CD4-positive, alpha-beta T cell treated with Interleukin-6 for 4 hours (primary cell): ENCODE results near the gene HSD17B2.

Experiments used
- DNase-seq: peaks from one replicate; pipeline ENCODE4 v3.0.0-alpha.2; 2020; ENCODE audit warnings: mixed read lengths

Gene HSD17B2

DNA sequence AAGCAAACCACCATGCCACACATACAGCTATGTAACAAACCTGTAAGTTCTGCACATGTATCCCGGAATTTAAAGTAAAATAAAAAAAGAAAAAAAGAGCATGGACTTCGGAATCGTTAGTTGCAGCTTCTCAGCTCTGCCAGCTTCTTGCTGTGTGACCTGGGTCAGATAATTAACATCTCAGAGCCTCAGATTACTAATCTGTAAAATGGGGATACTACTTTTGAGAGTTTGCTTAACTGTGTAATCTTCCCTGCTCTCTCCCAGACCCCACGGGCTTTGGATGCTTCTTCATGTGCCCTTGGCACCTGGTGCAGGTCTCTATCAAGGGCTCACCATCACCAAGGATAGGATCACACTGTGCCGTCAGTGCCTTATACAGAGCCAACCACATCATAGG is 16.6 kb downstream of the HSD17B2 start:
- DNase-seq, result no peak

- DNase-seq, result no peak
These were observed 20.1 kb downstream of the HSD17B2 start for GRCh38 chr16:82055117-82055516.

DNA sequence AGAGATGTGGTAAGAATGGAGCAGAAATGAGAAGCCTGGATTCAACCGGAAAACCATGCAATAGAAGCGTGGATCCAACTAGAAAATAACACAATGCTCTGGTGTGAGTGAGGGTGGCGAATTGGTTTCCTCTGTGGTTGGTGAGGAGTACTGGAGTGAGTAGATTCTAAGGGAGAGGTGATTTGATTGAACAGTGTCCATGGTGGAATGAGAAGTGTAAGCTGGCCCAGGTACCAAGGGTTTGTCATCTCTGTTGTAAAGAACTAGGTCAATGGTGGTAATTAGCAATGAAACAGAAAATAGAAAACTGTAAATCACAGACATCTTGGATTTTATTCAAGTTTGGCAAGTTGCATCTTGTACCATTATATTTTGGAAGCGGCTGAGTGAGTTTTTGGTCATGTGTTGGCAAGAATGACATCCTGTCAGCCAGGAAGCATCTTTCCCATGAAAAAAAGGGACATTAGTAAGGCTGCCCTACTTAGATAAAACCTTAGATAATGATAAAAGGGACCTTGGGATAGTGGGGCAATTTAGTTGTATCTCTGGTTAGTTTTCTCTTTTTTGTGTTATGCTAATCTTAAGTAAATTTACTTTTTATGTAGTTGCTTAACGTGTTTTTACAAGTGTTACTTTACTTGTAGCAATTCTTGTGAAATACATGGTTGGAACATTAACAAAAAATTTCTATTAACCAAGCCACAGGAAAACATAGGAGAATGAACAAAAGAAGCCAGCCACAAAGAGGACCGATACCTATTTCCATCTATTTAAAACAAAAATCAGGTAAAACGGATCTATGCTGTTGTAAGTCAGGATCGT is 20.9 kb downstream of the HSD17B2 start:
- DNase-seq, result no peak

DNA sequence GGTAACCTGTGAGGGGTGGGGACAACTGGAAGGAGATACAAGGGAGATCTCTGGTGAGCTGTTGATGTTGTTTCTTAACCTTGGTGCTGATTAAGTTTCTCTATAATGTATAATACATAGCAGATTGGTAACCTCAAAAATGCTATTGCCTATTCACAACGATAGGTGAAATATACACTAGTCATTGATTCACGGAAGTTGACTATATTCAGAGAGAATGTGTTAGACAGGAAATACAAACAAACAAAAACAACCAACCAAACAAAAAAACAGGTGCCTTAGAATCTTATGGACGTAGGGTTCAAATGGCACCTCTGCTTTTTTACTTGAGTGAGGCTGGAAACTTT is 21.5 kb downstream of the HSD17B2 start:
- no peak for DNase-seq

DNA sequence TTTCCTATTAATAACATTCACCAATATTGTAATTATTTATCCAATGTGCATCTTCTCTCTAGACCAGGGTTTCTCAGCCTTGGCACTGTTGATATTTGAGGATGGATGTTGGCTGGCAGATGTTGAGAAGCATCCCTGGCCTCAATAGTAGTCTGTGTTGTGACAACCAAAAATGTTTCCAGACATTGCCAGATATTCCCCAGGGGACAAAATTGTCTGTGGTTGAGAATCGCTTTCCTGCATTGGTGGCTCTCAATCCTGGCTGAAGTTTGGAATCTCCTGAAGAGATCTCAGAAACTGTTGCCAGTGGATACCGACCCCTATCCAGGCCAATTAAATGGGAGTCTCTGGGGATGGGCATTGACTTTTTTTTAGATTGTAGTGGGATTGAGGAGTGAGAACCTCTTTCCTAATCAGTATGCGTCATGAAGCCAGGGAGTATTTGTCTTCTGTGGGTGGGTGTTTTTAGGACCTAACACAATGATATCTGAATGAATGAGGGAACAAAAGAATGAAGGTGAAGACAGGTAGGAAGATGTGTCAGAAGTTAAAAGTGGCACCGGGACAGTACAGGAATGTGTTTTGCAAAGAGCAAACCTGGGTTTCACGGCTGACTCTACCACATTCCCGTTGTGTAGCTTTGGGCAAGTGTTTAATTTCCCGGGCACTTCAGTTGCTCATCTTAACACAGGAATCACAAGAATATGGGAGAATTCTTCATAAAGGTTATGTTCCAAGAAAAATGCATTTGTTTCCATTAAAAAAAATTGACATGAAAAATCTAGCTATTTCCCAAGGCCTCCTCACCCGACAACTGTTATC is 24.3 kb downstream of the HSD17B2 start:
- DNase-seq, result no peak

GRCh38 chr16:82059983-82060421 is 24.9 kb downstream of the HSD17B2 start:
- DNase-seq, result no peak

DNA sequence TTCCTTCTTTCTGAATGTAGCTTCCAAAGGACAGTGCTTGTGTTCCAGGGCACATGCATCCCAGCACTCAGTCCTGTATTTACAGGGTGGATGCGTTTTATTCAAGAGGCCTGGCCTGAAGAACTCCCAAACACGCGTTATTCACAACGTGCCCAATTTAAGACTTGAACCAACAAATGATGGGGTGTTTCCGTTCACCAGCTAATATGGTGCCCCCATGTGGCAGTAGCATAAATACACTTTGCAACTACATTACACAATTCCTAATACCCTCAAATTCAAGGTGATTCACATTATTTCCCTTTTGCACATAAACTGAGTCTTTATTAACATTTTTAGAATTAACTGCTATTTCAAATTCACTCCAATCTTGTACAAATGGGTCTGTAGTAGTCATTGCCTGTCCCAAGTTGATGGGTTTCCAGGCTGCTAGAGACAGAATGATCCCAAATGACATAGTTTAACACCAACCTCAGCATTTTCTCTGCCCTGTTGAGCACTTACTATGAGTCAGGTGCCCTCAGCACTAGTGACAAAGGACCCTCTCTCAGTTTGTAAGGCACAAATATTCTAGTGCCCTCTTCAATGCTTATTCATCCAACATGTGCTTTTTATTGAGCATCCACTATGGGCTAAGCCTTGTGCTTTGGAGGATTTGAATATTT is 26.9 kb downstream of the HSD17B2 start:
- DNase-seq, result no peak

DNA sequence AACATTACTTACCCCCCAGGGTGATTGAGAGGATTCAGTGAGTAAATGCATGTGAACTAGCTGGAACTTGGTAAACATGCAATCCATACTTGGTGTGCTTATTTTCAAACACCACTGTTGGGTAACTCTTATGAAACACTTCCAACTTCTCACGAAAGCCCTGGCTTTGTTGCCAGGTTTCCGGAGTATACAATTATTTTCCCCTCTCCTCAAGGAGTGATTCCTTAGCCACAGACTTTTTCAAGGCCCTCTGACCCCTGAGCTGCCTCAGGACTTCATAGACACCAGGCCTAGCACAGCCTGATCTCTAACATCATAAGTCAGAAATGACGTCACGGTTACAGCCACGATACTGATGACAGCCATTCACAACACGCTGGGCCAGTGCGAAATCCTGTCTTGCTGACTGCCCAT is 27.6 kb downstream of the HSD17B2 start:
- DNase-seq, result no peak

DNA sequence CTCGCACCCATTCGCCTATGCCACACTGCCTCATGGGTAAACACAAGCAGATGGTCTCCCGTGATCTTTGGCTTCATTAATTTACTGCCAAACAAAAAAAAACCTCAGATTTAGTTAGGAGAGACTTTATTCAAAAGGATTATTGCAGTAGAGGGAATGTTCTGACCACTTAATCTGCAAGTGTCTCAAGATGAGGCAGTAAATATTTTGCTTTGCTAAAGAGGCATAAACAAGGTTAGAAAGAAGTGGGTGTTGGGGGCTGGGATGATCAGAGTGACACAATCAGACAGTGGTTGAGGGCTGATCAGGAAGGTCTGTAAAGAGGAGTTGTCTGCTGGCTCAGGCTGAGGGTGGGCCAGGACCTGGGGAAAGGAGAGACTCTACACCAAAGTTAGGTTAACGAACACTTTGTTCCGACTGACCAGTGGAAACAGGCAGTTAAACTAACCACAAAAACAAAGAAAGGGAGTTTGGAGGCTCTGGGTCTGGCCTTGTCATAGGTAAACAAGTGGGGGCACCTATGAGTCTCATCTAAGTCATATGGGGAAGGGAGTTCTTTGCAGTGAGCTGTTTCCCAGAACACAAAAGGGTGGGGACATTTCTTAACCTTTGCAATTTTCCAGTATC is 28.5 kb downstream of the HSD17B2 start:
- DNase-seq, result no peak

GRCh38 chr16:82067042-82067803 is 32.2 kb downstream of the HSD17B2 start:
- no peak for DNase-seq

GRCh38 chr16:82067804-82068325 is 32.8 kb downstream of the HSD17B2 start:
- DNase-seq, result no peak

- no peak for DNase-seq
These were observed 35.8 kb downstream of the HSD17B2 start for GRCh38 chr16:82070656-82071369.

- no peak for DNase-seq
These were observed 36.4 kb downstream of the HSD17B2 start for GRCh38 chr16:82071421-82071820.

DNA sequence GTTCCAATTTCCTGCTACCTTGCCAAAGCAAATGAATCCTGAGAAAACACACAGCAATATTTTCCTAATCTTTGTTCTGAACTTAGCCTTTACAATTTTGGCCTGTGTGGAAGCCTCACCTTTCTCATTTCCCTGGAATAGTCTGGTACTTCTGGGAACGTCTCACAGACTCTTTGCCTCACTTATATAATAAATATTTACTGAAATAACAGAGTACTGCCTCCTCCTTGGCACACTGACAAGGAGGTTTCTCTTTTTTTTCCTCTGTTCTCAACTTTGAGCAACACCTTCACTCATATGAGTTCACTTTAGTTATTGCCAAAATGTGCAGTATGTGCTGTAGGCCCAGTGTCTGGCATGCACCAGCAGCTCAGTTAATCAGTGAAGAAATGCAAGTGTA is 37.3 kb downstream of the HSD17B2 start:
- no peak for DNase-seq

GRCh38 chr16:82074019-82074558 is 39.0 kb downstream of the HSD17B2 start:
- DNase-seq, result no peak

DNA sequence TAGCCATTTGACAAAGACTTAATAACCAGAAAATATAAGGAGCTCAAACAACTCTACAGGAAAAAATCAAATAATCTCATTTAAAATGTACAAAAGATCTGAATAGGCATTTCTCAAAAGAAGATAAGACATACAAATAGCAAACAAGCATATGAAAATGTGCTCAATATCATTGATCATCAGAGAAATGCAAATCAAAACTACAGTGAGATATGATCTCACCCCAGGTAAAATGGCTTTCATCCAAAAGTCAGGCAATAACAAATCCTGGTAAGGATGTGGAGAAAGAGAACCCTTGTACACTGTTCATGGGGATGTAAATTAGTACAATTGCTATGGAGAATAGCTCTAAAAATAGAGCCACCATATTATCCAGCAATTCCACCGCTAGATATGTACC is 43.1 kb downstream of the HSD17B2 start:
- DNase-seq, result no peak

DNA sequence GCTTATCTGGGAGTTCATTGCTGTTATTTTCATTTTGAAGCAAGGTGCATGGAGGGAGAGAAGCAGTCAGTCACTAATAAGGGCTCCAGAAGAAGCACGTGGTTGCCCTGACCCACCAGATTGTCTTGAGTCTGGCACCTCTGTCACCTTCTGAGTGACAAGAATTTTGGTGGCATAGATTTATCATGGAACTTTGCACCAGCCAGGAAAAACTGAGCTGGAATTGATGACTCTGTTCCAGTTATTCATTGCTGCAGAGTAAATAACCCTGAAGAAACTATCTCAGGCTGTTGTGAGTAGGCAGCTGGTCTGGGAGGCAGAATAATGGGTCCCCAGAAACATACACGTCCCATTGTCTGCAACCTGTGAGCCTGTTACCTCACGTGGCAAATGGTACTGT is 44.8 kb downstream of the HSD17B2 start:
- no peak for DNase-seq

GRCh38 chr16:82081264-82081663 is 46.2 kb downstream of the HSD17B2 start:
- no peak for DNase-seq

DNA sequence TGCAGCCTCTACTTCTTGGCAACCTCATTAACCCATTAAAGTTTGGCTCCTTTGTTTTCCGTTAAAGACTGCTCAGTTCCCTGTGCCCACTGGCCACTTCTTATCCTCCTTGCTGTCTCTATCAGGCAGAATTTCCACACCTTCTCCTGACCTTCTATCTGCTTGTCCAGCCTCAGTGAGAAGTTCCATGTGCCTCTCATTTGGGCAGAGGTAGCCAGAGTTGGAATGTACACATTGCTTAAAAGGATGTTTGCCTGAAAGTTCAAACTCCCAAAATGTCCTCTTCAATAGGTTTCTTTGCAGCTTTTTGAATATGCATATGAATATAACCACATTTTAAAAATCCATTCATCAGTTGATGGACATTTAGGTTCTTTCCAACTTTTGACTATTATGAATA is 47.0 kb downstream of the HSD17B2 start:
- no peak for DNase-seq

GRCh38 chr16:82082543-82083244 is 47.6 kb downstream of the HSD17B2 start:
- no peak for DNase-seq
